ENCODE data around the gene GPRIN2. TPM values are rescaled to one million over a fixed set of nuclear protein-coding genes. Genes with fewer than 3 reads are reported as not detected.

The GPRIN2 gene
- total and polyA plus RNA-seq, 2 of the 8 experiments (the other 6 are each of a cell fraction or from before 2014, with no cell fraction given), result 14.3 to 18.6 TPM

GRCh38 chr10:46541017-46541661, 15.3 kb downstream of the GPRIN2 start:
- peak overlapping the region in 2 of 4 experiments; percentile 1 to 49; a peak in 2 of 7 replicates for H3K9ac ChIP-seq (replicated peaks in 1 of 4; ENCODE audit: extremely low read depth in 1 of 4, low read depth in 3 of 4, low read length in 3 of 4)
- no peaks in the 10 kb centered on the region for H3K9me3 ChIP-seq (ENCODE audit: insufficient read depth in 2 of 2, low read depth in 1 of 2, low read length in 1 of 2)
- H2BK15ac ChIP-seq (ENCODE audit: low read length), result peak overlapping the region; percentile 76
- no peak overlapping the region for H2BK120ac ChIP-seq (replicated peaks; ENCODE audit: low read depth, low read length)
- peak overlapping the region; percentile 48 to 61 (median 52) for H3K4me3 ChIP-seq (ENCODE audit: extremely low read depth in 1 of 4, insufficient read depth in 2 of 4, low read depth in 3 of 4, low read length in 4 of 4)
- H4K91ac ChIP-seq (replicated peaks; ENCODE audit: insufficient read length, low read length), result peak overlapping the region; percentile 57
- peaks cover 0 to 6% (median 1%) of the 10 kb centered on the region in 4 experiments; a peak in 4 of 7 replicates for H3K27me3 ChIP-seq (replicated peaks in 1 of 4; ENCODE audit: control insufficient read depth in 3 of 4, extremely low read depth in 1 of 4, insufficient read depth in 3 of 4, low read length in 3 of 4)
- H3K14ac ChIP-seq (ENCODE audit: insufficient read length), result no peak overlapping the region
- no peak overlapping the region for H2AK5ac ChIP-seq (ENCODE audit: low read depth, low read length)
- H2BK5ac ChIP-seq (ENCODE audit: low read depth, low read length), result peak overlapping the region; percentile 66; the same call in 1 of the 2 replicates
- peaks cover 13 to 16% (median 16%) of the 10 kb centered on the region in 4 experiments for H3K4me1 ChIP-seq (replicated peaks in 1 of 4; ENCODE audit: control insufficient read depth in 3 of 4, insufficient read depth in 4 of 4, low read length in 3 of 4)
- H4K5ac ChIP-seq (ENCODE audit: insufficient read length, low read depth, low read length), result peak overlapping the region; percentile 79
- ChIA-PET POLR2A (ENCODE audit: partially characterized antibody) (interaction anchor here (1.2 to 2.5 kb wide), 2 partner anchors 9 to 10 kb away, joined by 6 to 7 read pairs; no protein-coding TSS in a partner anchor), CTCF (ENCODE audit: partially characterized antibody) (interaction anchor here (0.5 to 6.5 kb wide), 12 partner anchors 9 to 324 kb away, joined by 3 to 46 read pairs (median 4); no protein-coding TSS in a partner anchor)
- H3K23ac ChIP-seq (ENCODE audit: insufficient read length), result no peak overlapping the region
- WGBS, 2 experiments (ENCODE audit: extremely low coverage in 1 of 2, insufficient coverage in 1 of 2, insufficient read length in 1 of 2, insufficient replicate concordance in 2 of 2, low coverage in 1 of 2, low lambda C conversion rate in 2 of 2, missing lambda C conversion rate in 1 of 2), result 7% methylated on average over 40 of the region's 42 CpGs; no CpG with 5 or more reads in 1 of the 2 experiments
- no peaks in the 10 kb centered on the region for H3K36me3 ChIP-seq (ENCODE audit: control insufficient read depth in 2 of 4, insufficient read depth in 4 of 4, low read length in 3 of 4)
- H3K56ac ChIP-seq (replicated peaks; ENCODE audit: insufficient read length, low read depth, low read length), result no peak overlapping the region
- H3K79me2 ChIP-seq (ENCODE audit: control insufficient read depth in 1 of 2, insufficient read depth in 2 of 2, low read length in 2 of 2), result no peaks in the 10 kb centered on the region
- H2BK12ac ChIP-seq (ENCODE audit: low read depth, low read length), result peak overlapping the region; percentile 17; the same call in 1 of the 2 replicates
- H3K4me2 ChIP-seq (ENCODE audit: insufficient read depth in 1 of 2, low read depth in 2 of 2, low read length in 2 of 2), result peak overlapping the region; percentile 55 to 78
- peak overlapping the region; percentile 32 for H3K4ac ChIP-seq (replicated peaks; ENCODE audit: insufficient read length, low read depth, low read length)
- H4K8ac ChIP-seq (ENCODE audit: extremely low read depth, insufficient read depth, low read length), result peak overlapping the region; percentile 92; the same call in 1 of the 2 replicates
- no peak for FAIRE-seq
- H3K23me2 ChIP-seq (ENCODE audit: low read depth, low read length), result peaks cover 2% of the 10 kb centered on the region; the same call in 1 of the 2 replicates
- peak overlapping the region; percentile 54 for H2AFZ ChIP-seq (ENCODE audit: low read length)
- no peak overlapping the region for H2BK20ac ChIP-seq (ENCODE audit: low read length)
- H3K79me1 ChIP-seq (ENCODE audit: low read depth, low read length), result no peaks in the 10 kb centered on the region
- peak overlapping the region; percentile 97 for H3K18ac ChIP-seq (ENCODE audit: extremely low read depth, low read length)
- DNase-seq (ENCODE audit: low read depth in 1 of 2, low spot score in 2 of 2), result peak in 1 of 2 experiments; percentile 97
- H3K27ac ChIP-seq (ENCODE audit: low read depth, low read length), result no peak overlapping the region
- peaks cover 0 to 1% of the 10 kb centered on the region in 2 experiments for H4K20me1 ChIP-seq (replicated peaks in 1 of 2; ENCODE audit: control insufficient read depth in 1 of 2, insufficient read depth in 2 of 2, low read length in 2 of 2)
- TF ChIP-seq YY1 (IDR thresholded peaks at IDR 0.05; ENCODE audit: low read depth, low read length) (peak; percentile 55; the same call in 1 of the 2 replicates), SP1 (IDR thresholded peaks at IDR 0.05; ENCODE audit: low read depth, low read length) (0 out of 2 replicates have a peak, but pooled peaks have one; percentile 9), RBBP5 (IDR thresholded peaks at IDR 0.05; ENCODE audit: borderline replicate concordance, low read depth, low read length) (peak; percentile 99), CEBPB (IDR thresholded peaks at IDR 0.05; ENCODE audit: low read depth, low read length) (0 out of 2 replicates have a peak, but pooled peaks have one; percentile 38), BCL11A (IDR thresholded peaks at IDR 0.05; ENCODE audit: low read depth in 2 of 2, low read length in 2 of 2) (no peak), SIX5 (IDR thresholded peaks at IDR 0.05; ENCODE audit: low read depth, low read length) (no peak), POLR2AphosphoS5 (IDR thresholded peaks at IDR 0.05; ENCODE audit: low read depth, low read length) (peak; percentile 65; the same call in 1 of the 2 replicates), BRCA1 (IDR thresholded peaks at IDR 0.05; ENCODE audit: low read depth, low read length) (no peak), EP300 (IDR thresholded peaks at IDR 0.05; ENCODE audit: borderline replicate concordance in 1 of 2, low read depth in 2 of 2, low read length in 2 of 2) (0 out of 3 replicates have a peak, but pooled peaks of 1 of the 2 experiments have one; percentile 24), SIRT6 (IDR thresholded peaks at IDR 0.05; ENCODE audit: low read length) (no peak), CTBP2 (IDR thresholded peaks at IDR 0.05; ENCODE audit: borderline replicate concordance, insufficient read depth, insufficient read length, low read length) (no peak), ASH2L (IDR thresholded peaks at IDR 0.05; ENCODE audit: low read length) (peak; percentile 82)
